PFSK-1 (cell line): ENCODE measurements around the gene ARHGAP15.

Source experiments
- FOXP2 ChIP-seq: optimal IDR thresholded peaks from 2 replicates; pipeline ENCODE3; 2011; ENCODE audit warnings: borderline replicate concordance, control low read depth, inconsistent platforms; ENCODE audit not compliant: insufficient read depth; ENCODE audit errors: extremely low read length, extremely low read depth
- POLR2AphosphoS5 ChIP-seq: IDR thresholded peaks from 2 replicates; pipeline ENCODE4 v1.6.1; 2012; ENCODE audit warnings: low read depth, mild to moderate bottlenecking, control low read depth, low read length, moderate library complexity
- SIN3A ChIP-seq: IDR thresholded peaks from 2 replicates; pipeline ENCODE4 v1.6.1; 2012; ENCODE audit warnings: mild to moderate bottlenecking, low read length, moderate library complexity, borderline replicate concordance; ENCODE audit not compliant: insufficient read depth
- TAF1 ChIP-seq: IDR thresholded peaks from 2 replicates; pipeline ENCODE4 v1.6.1; 2012; ENCODE audit warnings: low read length, control low read depth, borderline replicate concordance; ENCODE audit not compliant: insufficient read depth
- TF ChIP-seq, protein P1 (sequence below), 2 experiments: IDR thresholded peaks; 2 replicates each; pipeline versions ENCODE4 v1.6.1 to v1.8.0; 2011 to 2012; ENCODE audit warnings: low read depth in 2 of 2, low read length in 2 of 2, control low read depth in 1 of 2, inconsistent platforms in 1 of 2, mild to moderate bottlenecking in 1 of 2, moderate library complexity in 1 of 2; ENCODE audit not compliant: insufficient read depth in 1 of 2

The ARHGAP15 gene

DNA sequence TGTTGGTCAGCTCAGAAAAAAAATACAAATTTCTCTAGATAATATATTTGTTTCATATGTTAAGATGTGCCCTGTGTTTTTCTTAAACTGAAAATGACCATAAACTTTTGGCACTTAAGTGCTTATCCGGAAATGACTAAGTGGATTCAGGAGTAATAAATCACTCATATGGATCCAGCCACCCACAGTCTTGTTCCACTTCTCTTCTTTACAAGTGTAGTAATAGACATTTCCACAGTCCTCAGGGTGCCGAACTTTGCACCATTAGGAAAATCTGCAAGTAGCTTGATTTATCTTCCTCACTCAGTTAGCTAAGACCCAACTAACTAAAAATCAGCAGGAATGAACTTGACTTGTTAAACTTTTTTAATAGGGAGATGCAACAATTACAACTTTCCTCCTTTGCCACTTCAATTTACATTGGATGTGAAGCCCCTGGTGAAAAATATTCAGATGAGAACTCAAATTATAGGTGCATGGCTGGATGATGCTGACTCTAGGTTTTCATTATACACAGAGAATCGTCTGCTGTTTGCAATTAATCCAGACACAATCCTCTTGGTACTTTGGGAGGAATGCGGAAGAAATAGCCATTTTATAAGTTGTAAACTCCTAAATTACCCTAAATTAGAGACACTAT, 322.5 kb downstream of the ARHGAP15 start:
- TF ChIP-seq FOXP2 (no peak), SIN3A (no peak)
- TF ChIP-seq, protein P1, sequence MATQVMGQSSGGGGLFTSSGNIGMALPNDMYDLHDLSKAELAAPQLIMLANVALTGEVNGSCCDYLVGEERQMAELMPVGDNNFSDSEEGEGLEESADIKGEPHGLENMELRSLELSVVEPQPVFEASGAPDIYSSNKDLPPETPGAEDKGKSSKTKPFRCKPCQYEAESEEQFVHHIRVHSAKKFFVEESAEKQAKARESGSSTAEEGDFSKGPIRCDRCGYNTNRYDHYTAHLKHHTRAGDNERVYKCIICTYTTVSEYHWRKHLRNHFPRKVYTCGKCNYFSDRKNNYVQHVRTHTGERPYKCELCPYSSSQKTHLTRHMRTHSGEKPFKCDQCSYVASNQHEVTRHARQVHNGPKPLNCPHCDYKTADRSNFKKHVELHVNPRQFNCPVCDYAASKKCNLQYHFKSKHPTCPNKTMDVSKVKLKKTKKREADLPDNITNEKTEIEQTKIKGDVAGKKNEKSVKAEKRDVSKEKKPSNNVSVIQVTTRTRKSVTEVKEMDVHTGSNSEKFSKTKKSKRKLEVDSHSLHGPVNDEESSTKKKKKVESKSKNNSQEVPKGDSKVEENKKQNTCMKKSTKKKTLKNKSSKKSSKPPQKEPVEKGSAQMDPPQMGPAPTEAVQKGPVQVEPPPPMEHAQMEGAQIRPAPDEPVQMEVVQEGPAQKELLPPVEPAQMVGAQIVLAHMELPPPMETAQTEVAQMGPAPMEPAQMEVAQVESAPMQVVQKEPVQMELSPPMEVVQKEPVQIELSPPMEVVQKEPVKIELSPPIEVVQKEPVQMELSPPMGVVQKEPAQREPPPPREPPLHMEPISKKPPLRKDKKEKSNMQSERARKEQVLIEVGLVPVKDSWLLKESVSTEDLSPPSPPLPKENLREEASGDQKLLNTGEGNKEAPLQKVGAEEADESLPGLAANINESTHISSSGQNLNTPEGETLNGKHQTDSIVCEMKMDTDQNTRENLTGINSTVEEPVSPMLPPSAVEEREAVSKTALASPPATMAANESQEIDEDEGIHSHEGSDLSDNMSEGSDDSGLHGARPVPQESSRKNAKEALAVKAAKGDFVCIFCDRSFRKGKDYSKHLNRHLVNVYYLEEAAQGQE (IDR thresholded peaks at IDR 0.05; ENCODE audit: insufficient read depth in 1 of 2, low read depth in 2 of 2, low read length in 2 of 2), result no peak

DNA sequence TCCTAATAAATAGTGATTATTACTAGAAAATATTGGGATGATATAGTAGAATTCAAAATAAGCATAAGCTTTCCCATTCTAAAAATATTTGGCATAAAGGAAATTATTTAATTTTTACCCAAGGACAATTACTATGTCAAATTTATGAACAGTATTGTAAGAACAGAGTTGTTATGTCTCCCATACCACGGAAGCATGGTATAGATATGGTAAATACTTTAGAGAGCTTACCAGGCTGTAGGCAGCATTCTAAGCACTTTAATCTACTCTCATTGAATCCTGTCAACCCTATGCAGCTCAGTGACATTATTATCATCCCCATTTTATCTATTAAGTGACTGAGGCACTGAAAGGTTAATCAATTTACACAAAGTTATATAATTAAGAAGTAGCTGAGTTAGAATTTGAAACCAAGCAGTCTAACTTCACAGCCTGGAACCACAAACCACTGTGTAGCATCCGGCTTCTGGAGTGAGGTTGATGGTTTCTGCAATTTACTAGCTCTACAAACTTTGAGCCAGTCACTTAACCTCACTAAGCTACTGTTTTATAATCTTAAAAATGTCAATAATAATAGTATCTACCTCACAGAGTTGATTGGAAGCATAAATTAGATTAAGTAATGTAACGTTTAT, 323.7 kb downstream of the ARHGAP15 start:
- TF ChIP-seq, protein P1 (IDR thresholded peaks at IDR 0.05; ENCODE audit: insufficient read depth in 1 of 2, low read depth in 2 of 2, low read length in 2 of 2), result no peak
- TF ChIP-seq SIN3A (no peak), TAF1 (no peak), FOXP2 (no peak), POLR2AphosphoS5 (no peak)

DNA sequence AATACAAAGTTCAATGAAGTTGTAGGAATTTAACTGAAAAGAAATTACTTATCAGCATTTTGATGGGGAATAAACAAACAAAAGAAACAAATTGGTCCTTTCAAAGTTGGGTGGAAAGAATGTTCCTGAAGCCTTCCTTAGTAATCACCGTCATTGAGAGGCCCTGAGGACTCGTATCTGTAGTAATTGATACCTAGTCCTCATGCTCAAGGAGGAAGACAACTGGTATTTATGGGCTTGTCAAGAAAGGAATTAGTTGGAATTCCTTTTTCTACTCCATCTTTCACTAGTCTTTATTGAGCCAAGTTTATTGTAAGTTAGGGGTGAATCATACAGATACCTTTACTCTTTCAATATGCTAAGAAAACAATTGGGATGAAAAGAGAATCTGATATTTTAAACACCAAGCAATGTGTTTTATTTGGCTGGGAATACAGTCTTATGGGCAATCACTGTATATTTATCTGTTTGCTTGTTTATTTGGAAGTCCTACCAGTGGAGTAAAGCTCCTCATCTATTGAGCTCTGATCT, 324.8 kb downstream of the ARHGAP15 start:
- TF ChIP-seq FOXP2 (no peak), TAF1 (no peak), POLR2AphosphoS5 (no peak), SIN3A (no peak)
- TF ChIP-seq, protein P1 (IDR thresholded peaks at IDR 0.05; ENCODE audit: insufficient read depth in 1 of 2, low read depth in 2 of 2, low read length in 2 of 2), result no peak

DNA sequence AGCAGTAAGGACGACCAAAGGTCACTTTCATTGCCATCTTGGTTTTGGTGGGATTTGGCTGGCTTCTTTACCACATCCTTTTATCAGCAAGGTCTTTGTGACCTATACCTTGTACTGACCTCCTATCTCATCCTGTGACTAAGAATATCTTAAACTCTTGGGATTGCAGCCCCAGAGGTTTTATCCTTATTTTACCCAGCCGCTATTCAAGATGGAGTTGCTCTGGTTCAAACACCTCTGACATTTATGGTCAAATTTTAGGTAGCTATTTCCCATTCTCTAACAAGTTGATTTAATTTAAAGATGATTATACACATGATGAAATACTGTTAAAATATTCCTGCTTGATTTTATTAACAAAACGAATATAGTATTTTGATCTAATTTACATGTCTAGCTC, 326.1 kb downstream of the ARHGAP15 start:
- TF ChIP-seq, protein P1 (IDR thresholded peaks at IDR 0.05; ENCODE audit: insufficient read depth in 1 of 2, low read depth in 2 of 2, low read length in 2 of 2), result no peak
- TF ChIP-seq FOXP2 (no peak), POLR2AphosphoS5 (no peak), TAF1 (no peak)
